GM21717 (cell line): ENCODE results near the gene PARD3.
"Not testable (repeated sequence)": the region's sequence is repeated elsewhere in the genome, so short reads cannot be mapped to it uniquely, and the experiment has no call there.

Experiments used
- ATAC-seq: cut with Tn5 transposase; IDR thresholded peaks from one replicate; pipeline ENCODE4 v1.9.1; 2021; ENCODE audit warnings: mild to moderate bottlenecking, moderate library complexity; ENCODE audit not compliant: unreplicated experiment

PARD3 gene

GRCh38 chr10:34800624-34801023 is 14.5 kb downstream of the PARD3 start:
- no peak for ATAC-seq

- ATAC-seq = no peak
These were observed 16.4 kb downstream of the PARD3 start for GRCh38 chr10:34798654-34799053.

- ATAC-seq = no peak
These were observed 17.9 kb downstream of the PARD3 start for GRCh38 chr10:34797155-34797554.

- ATAC-seq = no peak
These were observed 19.0 kb downstream of the PARD3 start for GRCh38 chr10:34796133-34796532.

GRCh38 chr10:34795334-34795733 is 19.8 kb downstream of the PARD3 start:
- no peak for ATAC-seq

GRCh38 chr10:34794835-34795234 is 20.3 kb downstream of the PARD3 start:
- no peak for ATAC-seq

- ATAC-seq = not testable (repeated sequence)
These were observed 21.5 kb downstream of the PARD3 start for GRCh38 chr10:34793581-34793980.

GRCh38 chr10:34792881-34793280 is 22.2 kb downstream of the PARD3 start:
- ATAC-seq = no peak

GRCh38 chr10:34791947-34792346 is 23.1 kb downstream of the PARD3 start:
- ATAC-seq = no peak

GRCh38 chr10:34791228-34791627 is 23.9 kb downstream of the PARD3 start:
- no peak for ATAC-seq

GRCh38 chr10:34789966-34790506 is 25.1 kb downstream of the PARD3 start:
- no peak for ATAC-seq

- ATAC-seq = no peak
These were observed 28.6 kb downstream of the PARD3 start for GRCh38 chr10:34786464-34786863.

- no peak for ATAC-seq
These were observed 33.4 kb downstream of the PARD3 start for GRCh38 chr10:34781711-34782110.

GRCh38 chr10:34780818-34781380 is 34.2 kb downstream of the PARD3 start:
- peak; percentile 71 for ATAC-seq

- no peak for ATAC-seq
These were observed 36.9 kb downstream of the PARD3 start for GRCh38 chr10:34778237-34778636.

GRCh38 chr10:34776090-34776690 is 38.9 kb downstream of the PARD3 start:
- no peak for ATAC-seq

- no peak for ATAC-seq
These were observed 40.0 kb downstream of the PARD3 start for GRCh38 chr10:34775044-34775637.

GRCh38 chr10:34773636-34774630 is 41.2 kb downstream of the PARD3 start:
- ATAC-seq = no peak

- ATAC-seq = no peak
These were observed 43.6 kb downstream of the PARD3 start for GRCh38 chr10:34771525-34771924.

- ATAC-seq = no peak
These were observed 44.0 kb downstream of the PARD3 start for GRCh38 chr10:34771106-34771505.

- ATAC-seq = no peak
These were observed 45.2 kb downstream of the PARD3 start for GRCh38 chr10:34769899-34770298.
